Activated CD4-positive, CD25-positive, alpha-beta regulatory T cell treated with anti-CD3 and anti-CD28 coated beads, Interleukin-2, amount 50 U/mL, for 24 hours (primary cell): Measurements from ENCODE around the gene PSMF1.
A peak's percentile ranks its signal among the peaks of the same experiment; 100 is the strongest.

ENCODE experiments used
- ATAC-seq, 2 donors: fragments of 150-1000 bp; cut with Tn5 transposase; one replicate each; pipeline ENCODE4 v1.10.0; 2021; ENCODE audit warnings: mild to moderate bottlenecking in 1 of 2, moderate library complexity in 1 of 2

The PSMF1 gene

GRCh38 chr20:1191299-1191698 is 72.9 kb downstream of the PSMF1 start:
- no peak for ATAC-seq

GRCh38 chr20:1195226-1195625 is 76.8 kb downstream of the PSMF1 start:
- no peak for ATAC-seq

DNA sequence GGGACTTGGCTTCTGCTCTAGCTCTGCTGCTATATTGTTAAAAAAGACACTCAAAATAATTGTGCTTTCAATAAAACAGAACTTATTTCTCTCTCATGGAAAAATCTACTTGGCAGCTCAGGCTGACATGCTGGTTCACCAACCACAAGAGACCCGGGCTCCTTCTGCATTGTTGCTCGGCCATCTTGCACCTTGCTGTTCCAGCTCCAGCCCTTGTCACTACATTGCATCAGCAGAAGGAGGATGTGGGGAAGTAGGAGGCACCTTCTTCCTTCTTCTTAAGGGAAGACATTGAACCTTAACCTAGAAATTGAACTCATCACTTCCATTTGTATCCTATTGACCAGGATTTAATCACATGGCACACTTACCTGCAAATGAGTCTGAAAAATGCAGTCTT is 78.2 kb downstream of the PSMF1 start:
- ATAC-seq = no peak

- no peak for ATAC-seq
Observed at GRCh38 chr20:1197801-1198200, 79.4 kb downstream of the PSMF1 start.

DNA sequence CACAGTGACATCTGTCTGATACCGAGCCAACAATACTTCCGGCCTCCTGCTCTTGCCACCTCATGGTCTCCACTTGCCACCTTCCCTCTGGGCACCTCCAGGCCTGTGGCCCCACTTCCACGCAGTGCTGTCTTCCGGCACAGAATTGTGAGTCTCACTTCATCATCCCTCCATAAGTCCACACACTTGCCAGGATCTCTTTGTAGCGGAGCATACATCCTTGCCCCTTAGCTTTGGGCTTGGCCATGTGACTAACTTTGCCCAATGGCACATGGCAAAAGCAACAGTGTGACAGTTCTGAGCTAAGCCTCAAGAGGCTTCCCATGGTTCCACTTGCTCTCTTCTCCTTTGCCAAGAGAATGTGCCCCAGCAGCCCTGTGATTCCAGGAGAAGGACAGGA is 80.3 kb downstream of the PSMF1 start:
- ATAC-seq = no peak

GRCh38 chr20:1199212-1199873 is 80.9 kb downstream of the PSMF1 start:
- ATAC-seq = no peak

DNA sequence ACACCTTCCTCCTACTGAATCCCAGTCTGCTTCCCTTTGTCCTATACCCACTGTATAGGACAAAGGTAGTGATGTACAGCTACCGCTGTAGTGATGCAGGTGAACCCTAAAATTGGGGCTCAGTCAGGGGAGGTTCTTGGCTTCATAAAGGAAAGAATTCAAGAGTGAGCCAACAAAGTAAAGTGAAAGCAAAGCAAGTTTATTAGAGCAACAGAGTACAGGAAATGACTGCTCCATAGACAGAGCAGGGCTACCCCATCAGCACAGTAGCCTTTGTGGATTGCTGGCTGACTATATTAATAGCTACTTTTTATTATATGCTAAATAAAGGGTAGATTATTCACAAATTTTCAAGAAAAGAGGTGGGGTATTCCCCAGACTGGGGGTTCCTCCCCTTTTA is 81.6 kb downstream of the PSMF1 start:
- no peak for ATAC-seq

DNA sequence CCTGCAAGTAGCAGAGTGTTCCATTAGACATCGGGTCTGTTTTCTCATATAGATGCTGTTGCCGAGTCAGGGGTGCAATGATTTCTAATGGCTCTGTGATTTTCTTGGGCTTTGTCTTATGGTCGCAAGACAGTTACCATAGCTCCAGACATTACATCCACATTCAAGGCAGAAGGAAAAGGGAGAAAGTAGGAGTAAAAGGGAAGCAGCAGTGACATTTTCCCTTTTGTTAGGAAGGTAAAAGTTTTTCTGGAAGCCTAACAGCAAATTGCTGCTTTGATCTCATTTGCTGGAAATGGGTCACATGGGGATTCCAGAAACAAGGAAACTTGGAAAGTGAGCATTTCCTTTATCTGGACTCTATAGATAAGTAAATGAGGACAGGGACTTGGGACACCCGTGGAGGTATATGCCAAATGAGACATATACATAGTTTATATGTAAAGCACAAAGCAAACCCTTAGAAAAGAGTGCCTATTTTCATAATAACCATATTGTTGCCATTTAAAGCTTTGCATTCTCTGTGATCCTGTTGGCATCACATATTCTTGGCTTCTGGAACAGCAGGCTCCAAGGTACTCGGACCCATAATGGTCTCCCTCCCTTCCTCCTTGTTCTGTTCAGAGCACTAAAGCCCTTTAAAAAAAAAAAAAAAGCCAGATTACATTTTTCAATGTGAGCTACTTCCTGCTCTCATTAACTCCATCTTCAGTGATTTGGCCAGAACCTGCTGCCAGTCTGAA is 84.5 kb downstream of the PSMF1 start, which contains the start of gene C20orf202:
Gene C20orf202, plus strand, starts transcription at position 693 of the 743 bp plus-strand sequence. CDS start 132 bp downstream, outside the sequence.
- no peak for ATAC-seq

DNA sequence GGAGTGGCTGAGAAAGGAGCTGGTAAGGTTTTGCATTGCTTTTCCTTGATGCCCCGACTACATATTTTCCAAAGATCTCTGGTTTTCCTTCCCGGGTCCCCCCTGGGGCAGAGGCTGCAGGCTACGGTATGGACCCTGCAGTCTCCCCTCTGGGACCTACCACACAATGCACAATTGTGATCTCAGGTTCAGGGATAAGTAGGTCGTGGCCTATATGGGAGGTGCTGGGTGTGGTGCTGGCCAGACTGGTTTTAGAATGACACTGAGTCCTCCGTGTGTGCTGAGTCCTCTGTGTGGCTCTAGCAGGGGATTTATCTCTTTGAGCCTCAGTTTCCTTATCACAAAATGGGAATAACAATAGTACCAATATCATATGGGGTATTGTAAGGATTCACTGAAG is 85.2 kb downstream of the PSMF1 start:
- ATAC-seq = no peak

GRCh38 chr20:1204113-1204512 is 85.7 kb downstream of the PSMF1 start:
- no peak for ATAC-seq

GRCh38 chr20:1204576-1204975 is 86.2 kb downstream of the PSMF1 start:
- ATAC-seq = no peak

- no peak for ATAC-seq
Observed at GRCh38 chr20:1205802-1206201, 87.4 kb downstream of the PSMF1 start.

DNA sequence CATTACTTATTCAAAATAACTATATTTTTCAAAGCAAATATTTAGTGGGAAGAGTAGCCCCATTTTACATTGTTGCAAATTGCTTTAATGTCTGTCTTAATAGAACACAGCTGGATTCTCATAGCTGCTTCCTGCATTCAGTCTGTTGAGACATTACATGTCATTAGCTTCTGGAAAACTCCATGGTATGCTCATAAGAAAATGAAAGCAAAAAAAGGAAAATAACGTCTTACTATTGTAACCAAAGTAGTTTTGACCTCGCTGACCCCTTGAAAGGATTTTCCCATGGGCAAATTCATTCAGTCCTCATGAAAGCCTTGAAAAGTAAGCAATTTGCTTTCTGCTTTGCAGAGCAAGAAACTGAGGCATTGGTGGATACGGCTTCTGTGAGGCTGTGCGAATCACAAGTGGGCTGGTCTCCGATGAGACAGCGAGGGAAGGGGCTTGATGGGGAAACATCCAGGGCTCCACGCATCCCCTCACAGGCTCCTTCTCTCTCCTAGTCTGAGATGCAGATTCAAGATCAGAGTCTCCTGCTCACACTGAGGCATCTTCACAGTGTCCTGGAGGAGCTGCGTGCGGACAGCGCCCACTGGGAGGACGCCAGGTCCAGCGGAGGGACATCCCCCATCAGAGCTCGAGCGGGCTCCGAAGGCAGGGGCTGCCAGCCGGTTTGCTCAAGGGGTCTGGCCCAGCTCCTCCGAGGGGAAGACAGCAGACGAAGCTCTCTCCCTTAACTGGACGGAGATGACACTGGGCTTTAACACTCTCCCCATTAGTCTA is 88.2 kb downstream of the PSMF1 start:
- no peak for ATAC-seq

DNA sequence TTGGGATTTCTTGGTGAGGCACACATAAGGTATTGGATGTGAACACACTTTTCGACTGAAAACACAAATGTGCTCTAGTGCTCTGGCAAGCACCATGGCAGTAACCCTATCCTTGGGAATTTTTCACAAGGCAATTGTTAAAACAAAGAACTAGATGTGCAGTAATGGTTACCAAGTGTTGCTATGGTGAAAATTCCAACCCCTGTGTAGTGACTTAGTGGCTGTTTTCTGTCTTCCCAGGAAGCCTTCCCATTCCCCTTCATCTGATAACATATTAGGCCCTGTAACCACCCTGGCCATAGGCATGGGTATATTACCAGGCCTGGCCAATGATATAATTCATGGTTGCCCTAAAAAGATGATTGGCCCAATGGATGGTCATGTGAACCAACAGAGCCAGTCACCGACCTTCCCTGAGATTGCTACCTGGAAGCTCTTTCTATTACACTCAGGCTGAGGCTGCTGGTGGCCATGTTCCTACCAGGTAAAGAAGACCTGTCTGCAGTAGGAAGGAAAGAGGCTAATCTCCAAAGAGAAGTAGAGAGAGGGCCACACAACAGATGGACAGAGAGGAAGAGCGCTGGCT is 89.0 kb downstream of the PSMF1 start:
- ATAC-seq = no peak

DNA sequence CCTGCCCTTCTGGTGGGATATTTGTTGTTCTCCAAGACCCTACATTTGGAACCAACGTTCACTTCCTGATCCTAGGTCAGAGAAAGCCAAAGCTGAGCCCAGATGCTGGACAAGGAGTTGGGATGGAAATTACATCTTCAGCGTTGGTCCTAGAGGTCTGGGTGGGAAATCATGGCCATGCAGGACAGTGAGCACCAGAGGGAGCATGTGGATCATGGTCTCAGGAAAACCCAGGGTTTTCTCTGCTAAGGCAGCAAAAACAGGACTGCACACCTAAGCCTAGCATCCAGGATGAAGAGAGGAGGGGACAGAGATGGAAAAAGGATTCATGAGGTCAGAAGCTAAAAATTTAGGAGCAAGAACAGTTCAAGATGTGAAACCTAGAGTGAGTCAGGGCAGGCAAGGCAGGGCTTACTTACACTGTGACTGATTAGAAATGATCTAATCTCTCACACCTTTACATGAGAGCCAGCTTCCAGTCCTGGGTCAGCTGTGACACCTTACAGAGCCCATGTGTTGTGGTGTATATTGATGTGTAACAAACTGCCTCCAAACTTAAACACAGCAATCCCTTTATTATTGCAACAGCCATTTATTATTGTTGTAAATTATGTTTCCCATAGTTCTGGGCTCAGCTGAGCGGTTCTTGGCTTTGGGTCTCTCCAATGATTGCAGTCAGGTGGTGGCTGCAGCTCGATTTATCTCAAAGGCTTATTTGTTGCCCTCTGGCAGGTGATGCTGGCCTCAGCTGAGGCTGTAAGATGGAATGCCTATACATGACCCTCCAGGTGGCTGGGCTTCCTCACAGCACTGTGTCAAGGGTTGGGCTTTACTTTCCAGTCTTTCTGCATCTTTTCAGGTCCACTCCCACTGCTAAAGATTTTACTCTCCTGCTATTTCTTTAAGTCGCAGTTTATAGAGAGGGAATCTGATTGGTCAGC is 91.3 kb downstream of the PSMF1 start:
- peak; percentile 52 to 53 for ATAC-seq

- ATAC-seq = no peak
Observed at GRCh38 chr20:1210501-1210900, 92.1 kb downstream of the PSMF1 start.

DNA sequence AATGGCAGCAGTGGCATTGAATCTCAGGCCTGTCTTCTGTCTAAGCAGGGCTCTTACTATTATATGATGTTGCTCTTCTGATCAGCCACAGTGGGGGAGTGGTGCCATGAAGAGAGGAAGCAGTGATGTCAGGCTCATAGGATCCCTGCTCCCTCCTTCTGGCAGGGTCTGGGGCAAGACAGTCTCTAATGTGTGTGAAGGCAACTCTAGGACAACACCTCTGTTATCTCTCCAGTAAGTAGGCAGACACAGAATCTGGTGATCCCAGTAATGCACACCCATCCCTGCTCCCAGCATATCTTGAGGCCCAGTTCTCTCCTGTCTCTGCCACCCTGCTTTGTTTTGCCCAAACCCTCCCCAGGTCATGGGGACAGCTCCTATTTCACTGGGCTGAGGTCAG is 93.6 kb downstream of the PSMF1 start:
- ATAC-seq = no peak

DNA sequence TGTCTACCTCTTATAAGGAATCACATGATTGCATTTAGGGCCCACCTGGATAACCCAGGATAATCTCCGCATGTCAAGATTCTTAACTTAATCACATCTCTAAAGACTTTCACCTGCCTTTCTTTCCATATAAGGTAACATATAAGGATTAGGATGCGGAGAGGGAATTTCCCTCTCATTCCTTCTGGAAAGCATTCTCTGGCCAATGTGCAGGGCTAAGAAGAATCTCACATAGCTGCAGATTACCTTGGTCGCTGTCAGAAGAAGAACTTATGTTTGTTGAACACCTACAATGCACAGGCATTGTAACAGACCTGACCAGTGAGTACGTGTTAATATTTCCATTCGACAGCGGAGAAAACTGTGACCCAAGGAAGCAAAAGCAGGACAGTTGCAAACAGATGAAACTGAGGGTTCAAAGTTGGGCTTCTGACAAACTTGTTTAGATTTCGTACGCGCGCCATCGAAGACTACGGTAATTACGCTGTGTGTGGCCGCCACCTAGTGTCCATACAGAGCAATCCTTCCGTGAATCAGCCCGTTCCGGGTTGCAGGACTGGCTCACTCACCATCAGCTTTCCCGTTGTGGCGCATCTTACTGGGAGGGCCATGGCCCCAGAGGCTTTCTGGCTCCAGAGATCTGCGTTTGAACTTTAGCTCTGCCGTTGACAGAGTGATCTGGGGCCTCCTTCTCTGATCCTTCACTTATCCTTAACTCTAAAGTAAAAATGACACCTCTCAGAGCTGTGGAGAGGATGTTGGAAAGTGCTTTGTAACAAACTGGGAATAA is 94.4 kb downstream of the PSMF1 start:
- ATAC-seq = peak; percentile 61 to 64

DNA sequence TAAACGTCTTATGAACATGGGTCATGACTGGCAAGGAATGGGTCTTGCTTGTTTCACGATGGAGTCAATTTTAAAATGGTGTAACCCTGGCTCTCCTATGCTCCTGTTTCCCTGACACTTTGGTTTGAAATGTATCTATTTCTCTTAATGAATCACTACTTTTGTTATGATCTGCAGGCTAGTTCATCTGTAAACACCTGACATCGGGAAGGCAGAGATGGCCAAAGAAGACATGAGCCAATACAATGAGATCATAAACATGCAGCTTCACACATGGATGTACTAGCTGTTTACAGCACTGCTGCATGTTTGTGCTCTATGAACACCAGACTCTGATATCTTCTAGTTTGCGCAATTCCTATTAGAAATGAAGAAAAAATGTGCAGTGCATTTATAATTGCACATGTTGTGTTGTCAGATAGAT is 96.4 kb downstream of the PSMF1 start:
- peak in 1 of 2 donors; percentile 6 for ATAC-seq

- peak; percentile 85 to 86 for ATAC-seq
Observed at GRCh38 chr20:1215386-1216170, 97.2 kb downstream of the PSMF1 start.
